ENCODE results near the gene APP.

APP gene

GRCh38 chr21:26124896-26125295 is 45.7 kb downstream of the APP start:
- H3K79me2 ChIP-seq (ENCODE audit: insufficient read depth, low read length), result no peaks in the 10 kb centered on the region
- no peak overlapping the region for H3K9ac ChIP-seq (ENCODE audit: low read depth, low read length, poor library complexity, severe bottlenecking)
- no peaks in the 10 kb centered on the region for H3K9me3 ChIP-seq (ENCODE audit: insufficient read depth, low read depth, low read length)
- no peaks in the 10 kb centered on the region for H3K9me2 ChIP-seq (replicated peaks; ENCODE audit: low read depth, low read length)
- H3F3A ChIP-seq (ENCODE audit: low read depth), result no peaks in the 10 kb centered on the region
- H2AFZ ChIP-seq (ENCODE audit: low read length), result no peak overlapping the region
- no peaks in the 10 kb centered on the region for H4K20me1 ChIP-seq (ENCODE audit: insufficient read depth, low read length, poor library complexity, severe bottlenecking)
- H3K4me2 ChIP-seq (ENCODE audit: low read depth, low read length, poor library complexity, severe bottlenecking), result no peak overlapping the region
- H3K4me3 ChIP-seq (ENCODE audit: low read length, poor library complexity, severe bottlenecking), result no peak overlapping the region
- H3K27me3 ChIP-seq (ENCODE audit: insufficient read depth, low read length, poor library complexity, severe bottlenecking), result no peaks in the 10 kb centered on the region
- no peaks in the 10 kb centered on the region for H3K36me3 ChIP-seq (ENCODE audit: insufficient read depth, low read length)
- no peaks in the 10 kb centered on the region for H3K4me1 ChIP-seq (ENCODE audit: insufficient read depth, low read length, poor library complexity, severe bottlenecking)
- TF ChIP-seq CTCF (conservative IDR thresholded peaks at IDR 0.05; ENCODE audit: low read length) (no peak), EZH2phosphoT487 (IDR thresholded peaks at IDR 0.05; ENCODE audit: borderline replicate concordance) (no peak)

- Histone ChIP-seq H3K79me2 (ENCODE audit: insufficient read depth, low read length) (no peaks in the 10 kb centered on the region), H3K4me1 (ENCODE audit: insufficient read depth, low read length, poor library complexity, severe bottlenecking) (no peaks in the 10 kb centered on the region), H3K36me3 (ENCODE audit: insufficient read depth, low read length) (no peaks in the 10 kb centered on the region), H3K9me2 (replicated peaks; ENCODE audit: low read depth, low read length) (no peaks in the 10 kb centered on the region), H3F3A (ENCODE audit: low read depth) (no peaks in the 10 kb centered on the region), H3K9ac (ENCODE audit: low read depth, low read length, poor library complexity, severe bottlenecking) (no peak overlapping the region), H2AFZ (ENCODE audit: low read length) (no peak overlapping the region), H3K9me3 (ENCODE audit: insufficient read depth, low read depth, low read length) (no peaks in the 10 kb centered on the region), H4K20me1 (ENCODE audit: insufficient read depth, low read length, poor library complexity, severe bottlenecking) (no peaks in the 10 kb centered on the region), H3K4me3 (ENCODE audit: low read length, poor library complexity, severe bottlenecking) (no peak overlapping the region), H3K27me3 (ENCODE audit: insufficient read depth, low read length, poor library complexity, severe bottlenecking) (no peaks in the 10 kb centered on the region), H3K4me2 (ENCODE audit: low read depth, low read length, poor library complexity, severe bottlenecking) (no peak overlapping the region)
- no peak for TF ChIP-seq EZH2phosphoT487 (IDR thresholded peaks at IDR 0.05; ENCODE audit: borderline replicate concordance)
- TF ChIP-seq CTCF (conservative IDR thresholded peaks at IDR 0.05; ENCODE audit: low read length), result no peak
Observed at GRCh38 chr21:26124421-26124833, 46.1 kb downstream of the APP start.

GRCh38 chr21:26123012-26123411 is 47.6 kb downstream of the APP start:
- Histone ChIP-seq H3K9me2 (replicated peaks; ENCODE audit: low read depth, low read length) (no peaks in the 10 kb centered on the region), H2AFZ (ENCODE audit: low read length) (no peak overlapping the region), H3K4me3 (ENCODE audit: low read length, poor library complexity, severe bottlenecking) (no peak overlapping the region), H3K9ac (ENCODE audit: low read depth, low read length, poor library complexity, severe bottlenecking) (no peak overlapping the region), H3K27me3 (ENCODE audit: insufficient read depth, low read length, poor library complexity, severe bottlenecking) (no peaks in the 10 kb centered on the region), H3K9me3 (ENCODE audit: insufficient read depth, low read depth, low read length) (no peaks in the 10 kb centered on the region), H3K4me2 (ENCODE audit: low read depth, low read length, poor library complexity, severe bottlenecking) (no peak overlapping the region), H4K20me1 (ENCODE audit: insufficient read depth, low read length, poor library complexity, severe bottlenecking) (no peaks in the 10 kb centered on the region), H3K4me1 (ENCODE audit: insufficient read depth, low read length, poor library complexity, severe bottlenecking) (no peaks in the 10 kb centered on the region), H3F3A (ENCODE audit: low read depth) (no peaks in the 10 kb centered on the region), H3K36me3 (ENCODE audit: insufficient read depth, low read length) (no peaks in the 10 kb centered on the region), H3K79me2 (ENCODE audit: insufficient read depth, low read length) (no peaks in the 10 kb centered on the region)
- no peak for TF ChIP-seq CTCF (conservative IDR thresholded peaks at IDR 0.05; ENCODE audit: low read length)
- TF ChIP-seq EZH2phosphoT487 (IDR thresholded peaks at IDR 0.05; ENCODE audit: borderline replicate concordance), result no peak

Measured in Loucy (cell line).